KMS-11 (cell line): ENCODE measurements around the gene TIPARP.

Source experiments
- H2AFZ ChIP-seq: fragments of 200-600 bp; sonication (generic); 2 replicates; pipeline ENCODE4 v1.6.1; 2016; ENCODE audit warnings: antibody characterized with exemption, mixed run types, low read depth
- H3K27ac ChIP-seq: fragments of 200-600 bp; sonication (generic); 2 replicates; pipeline ENCODE4 v1.6.1; 2016; ENCODE audit warnings: mild to moderate bottlenecking, mixed run types
- H3K27me3 ChIP-seq: fragments of 200-600 bp; sonication (generic); 2 replicates; pipeline ENCODE4 v1.6.1; 2017; ENCODE audit warnings: mild to moderate bottlenecking, low read depth, mixed run types, moderate library complexity; ENCODE audit not compliant: insufficient read depth
- H3K36me3 ChIP-seq: fragments of 200-600 bp; sonication (generic); 2 replicates; pipeline ENCODE4 v1.6.1; 2017; ENCODE audit warnings: mild to moderate bottlenecking, mixed run types; ENCODE audit not compliant: insufficient read depth
- H3K4me1 ChIP-seq: fragments of 200-600 bp; sonication (generic); 2 replicates; pipeline ENCODE4 v1.6.1; 2016; ENCODE audit warnings: mild to moderate bottlenecking, low read depth, mixed run types; ENCODE audit not compliant: poor library complexity, severe bottlenecking
- H3K4me2 ChIP-seq: fragments of 200-600 bp; sonication (generic); 2 replicates; pipeline ENCODE4 v1.7.0; 2016; ENCODE audit warnings: mild to moderate bottlenecking, mixed run types
- H3K4me3 ChIP-seq: fragments of 200-600 bp; sonication (generic); IDR thresholded peaks from 2 replicates; pipeline ENCODE4 v1.6.1; 2017; ENCODE audit warnings: low read depth, low read length, mixed read lengths; ENCODE audit not compliant: insufficient read depth
- H3K79me2 ChIP-seq: fragments of 200-600 bp; sonication (generic); 2 replicates; pipeline ENCODE4 v1.6.1; 2016; ENCODE audit warnings: low read depth, mixed run types; ENCODE audit not compliant: insufficient read depth
- H3K9ac ChIP-seq: fragments of 200-600 bp; sonication (generic); 2 replicates; pipeline ENCODE4 v1.6.1; 2016; ENCODE audit warnings: mild to moderate bottlenecking, mixed run types
- H4K20me1 ChIP-seq: fragments of 200-600 bp; sonication (generic); 2 replicates; pipeline ENCODE4 v1.6.1; 2016; ENCODE audit warnings: mild to moderate bottlenecking, mixed run types; ENCODE audit not compliant: insufficient read depth
- TF ChIP-seq, protein P1 (sequence below): fragments of 200-600 bp; sonication (generic); conservative IDR thresholded peaks from 2 replicates; pipeline ENCODE4 v1.6.1; 2017; ENCODE audit warnings: low read depth, mild to moderate bottlenecking, antibody characterized with exemption, low read length, moderate library complexity, mixed read lengths

The TIPARP gene

DNA sequence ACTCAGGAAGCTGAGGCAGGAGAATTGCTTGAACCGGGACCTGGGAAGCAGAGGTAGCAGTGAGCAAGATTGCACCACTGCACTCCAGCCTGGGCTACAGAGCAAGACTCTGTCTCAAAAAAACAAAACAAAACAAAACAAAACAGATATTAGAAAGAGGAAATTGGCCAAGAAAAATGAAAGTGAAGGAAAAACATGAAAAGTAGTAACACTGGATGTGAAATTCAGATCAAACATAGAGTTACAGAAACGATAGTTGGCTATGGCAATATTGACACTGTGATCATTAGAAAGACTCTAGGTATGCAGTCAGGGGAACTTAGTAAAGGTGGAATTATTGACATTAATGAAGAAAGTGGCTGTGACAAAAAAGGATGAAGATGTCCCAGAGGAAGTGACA lies 13.2 kb upstream of the TIPARP start:
- Histone ChIP-seq H4K20me1 (no peaks in the 10 kb centered on the region), H3K4me3 (no peak overlapping the region), H2AFZ (no peak overlapping the region), H3K79me2 (no peaks in the 10 kb centered on the region), H3K36me3 (no peaks in the 10 kb centered on the region), H3K27ac (no peak overlapping the region), H3K4me1 (peaks cover 51% of the 10 kb centered on the region), H3K9ac (no peak overlapping the region), H3K4me2 (no peak overlapping the region), H3K27me3 (no peaks in the 10 kb centered on the region)
- TF ChIP-seq, protein P1, sequence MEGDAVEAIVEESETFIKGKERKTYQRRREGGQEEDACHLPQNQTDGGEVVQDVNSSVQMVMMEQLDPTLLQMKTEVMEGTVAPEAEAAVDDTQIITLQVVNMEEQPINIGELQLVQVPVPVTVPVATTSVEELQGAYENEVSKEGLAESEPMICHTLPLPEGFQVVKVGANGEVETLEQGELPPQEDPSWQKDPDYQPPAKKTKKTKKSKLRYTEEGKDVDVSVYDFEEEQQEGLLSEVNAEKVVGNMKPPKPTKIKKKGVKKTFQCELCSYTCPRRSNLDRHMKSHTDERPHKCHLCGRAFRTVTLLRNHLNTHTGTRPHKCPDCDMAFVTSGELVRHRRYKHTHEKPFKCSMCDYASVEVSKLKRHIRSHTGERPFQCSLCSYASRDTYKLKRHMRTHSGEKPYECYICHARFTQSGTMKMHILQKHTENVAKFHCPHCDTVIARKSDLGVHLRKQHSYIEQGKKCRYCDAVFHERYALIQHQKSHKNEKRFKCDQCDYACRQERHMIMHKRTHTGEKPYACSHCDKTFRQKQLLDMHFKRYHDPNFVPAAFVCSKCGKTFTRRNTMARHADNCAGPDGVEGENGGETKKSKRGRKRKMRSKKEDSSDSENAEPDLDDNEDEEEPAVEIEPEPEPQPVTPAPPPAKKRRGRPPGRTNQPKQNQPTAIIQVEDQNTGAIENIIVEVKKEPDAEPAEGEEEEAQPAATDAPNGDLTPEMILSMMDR = no peak

DNA sequence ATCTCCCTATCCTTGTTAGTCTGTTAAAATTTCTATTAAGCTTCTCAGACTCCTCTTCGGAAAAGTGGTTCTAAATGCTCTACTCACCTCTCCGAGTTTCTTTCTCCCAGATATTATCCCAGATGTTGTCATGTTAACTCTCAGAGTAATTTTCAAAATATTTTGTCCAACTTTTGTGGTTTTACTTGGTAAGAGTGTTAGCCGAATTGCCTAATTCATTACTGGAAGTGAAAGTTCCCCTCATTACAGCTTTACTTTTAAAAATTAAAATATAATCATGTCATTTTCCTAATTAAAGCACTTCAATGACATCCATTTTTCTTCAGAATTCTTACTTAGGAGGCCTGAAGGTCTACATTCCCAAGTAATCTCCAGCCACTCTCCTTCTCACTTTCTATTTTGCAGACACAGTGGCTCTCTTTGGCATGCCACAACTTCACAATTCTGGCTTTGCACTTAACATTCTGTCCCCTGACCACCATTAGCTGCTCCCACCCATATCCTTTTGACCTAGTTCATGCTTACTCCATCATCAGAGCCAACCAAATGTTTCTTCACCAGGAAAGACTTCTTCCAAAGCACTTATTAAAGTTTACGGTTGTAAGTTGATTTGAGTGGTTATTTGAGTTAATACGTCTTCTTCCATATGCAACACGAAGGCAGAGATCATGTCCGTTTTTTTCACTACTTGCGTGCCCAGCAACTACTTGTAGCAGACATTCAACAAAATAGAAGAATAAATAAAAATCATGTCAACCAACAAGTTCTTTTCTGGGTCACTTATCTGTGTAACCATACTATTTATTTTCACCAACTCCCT lies 10.2 kb upstream of the TIPARP start:
- Histone ChIP-seq H4K20me1 (no peaks in the 10 kb centered on the region), H3K27me3 (no peaks in the 10 kb centered on the region), H2AFZ (peak overlapping the region; percentile 32), H3K4me3 (peak overlapping the region; percentile 71), H3K36me3 (no peaks in the 10 kb centered on the region), H3K9ac (peak overlapping the region; percentile 39), H3K79me2 (no peaks in the 10 kb centered on the region), H3K4me2 (peak overlapping the region; percentile 93), H3K27ac (peak overlapping the region; percentile 81), H3K4me1 (peaks cover 77% of the 10 kb centered on the region)
- TF ChIP-seq, protein P1 = no peak

GRCh38 chr3:156664831-156665178 lies 9.6 kb upstream of the TIPARP start:
- Histone ChIP-seq H3K4me2 (peak overlapping the region; percentile 93), H3K27ac (peak overlapping the region; percentile 81), H3K4me3 (peak overlapping the region; percentile 71), H3K79me2 (no peaks in the 10 kb centered on the region), H3K9ac (peak overlapping the region; percentile 39; the same call in 1 of the 2 replicates), H3K27me3 (no peaks in the 10 kb centered on the region), H4K20me1 (no peaks in the 10 kb centered on the region), H3K36me3 (no peaks in the 10 kb centered on the region), H3K4me1 (peaks cover 80% of the 10 kb centered on the region), H2AFZ (peak overlapping the region; percentile 32; the same call in 1 of the 2 replicates)
- TF ChIP-seq, protein P1 = no peak

- peaks cover 85% of the 10 kb centered on the region for H3K4me1 ChIP-seq
- peak overlapping the region; percentile 81 for H3K27ac ChIP-seq
- TF ChIP-seq, protein P1 = no peak
- peak overlapping the region; percentile 39; the same call in 1 of the 2 replicates for H3K9ac ChIP-seq
- H3K79me2 ChIP-seq = no peaks in the 10 kb centered on the region
- no peaks in the 10 kb centered on the region for H3K36me3 ChIP-seq
- no peak overlapping the region for H2AFZ ChIP-seq
- H3K4me3 ChIP-seq = no peak overlapping the region
- H4K20me1 ChIP-seq = no peaks in the 10 kb centered on the region
- peak overlapping the region; percentile 93 for H3K4me2 ChIP-seq
- H3K27me3 ChIP-seq = no peaks in the 10 kb centered on the region
These were observed 9.1 kb upstream of the TIPARP start for GRCh38 chr3:156665291-156665690.
